ENCODE measurements around the gene BIN2. TPM values are rescaled to one million over a fixed set of nuclear protein-coding genes. Genes with fewer than 3 reads are reported as not detected.

BIN2 gene
- total and polyA plus RNA-seq, 2 of the 4 experiments (the other 2 are of a cell fraction), result not detected

GRCh38 chr12:51320695-51321320 is 3.2 kb downstream of the BIN2 start:
- POLR2A ChIA-PET (ENCODE audit: unreplicated experiment), result interaction anchor here (0.6 kb wide), 2 partner anchors 12 to 493 kb away, joined by 4 to 8 read pairs; no protein-coding TSS in a partner anchor
- dilution Hi-C loops (cut with HindIII; ENCODE audit: low sequenced_read_pairs, unreplicated experiment), result no loop called here
- peak; percentile 26 for DNase-seq

More at GRCh38 chr12:51320695-51321320, 3.2 kb downstream of the BIN2 start:
- Histone ChIP-seq H4K91ac (ENCODE audit: insufficient read depth, low read depth, low read length) (no peak overlapping the region), H3K27me3 (ENCODE audit: control insufficient read depth, insufficient read depth, low read length) (no peaks in the 10 kb centered on the region), H3K56ac (ENCODE audit: extremely low read depth, insufficient read depth, low read length) (no peak overlapping the region), H3K14ac (replicated peaks; ENCODE audit: low read depth, low read length) (peak overlapping the region; percentile 2; the same call in 1 of the 2 replicates), H3K4me1 (ENCODE audit: control insufficient read depth, insufficient read depth, low read length) (peaks cover 3% of the 10 kb centered on the region), H3K4ac (ENCODE audit: low read depth, low read length) (0 out of 2 replicates have a peak overlapping the region, but pooled peaks have one; percentile 39), H2BK5ac (ENCODE audit: low read depth, low read length, poor library complexity, severe bottlenecking) (no peak overlapping the region), H3K9me1 (ENCODE audit: insufficient read depth, low read length) (no peaks in the 10 kb centered on the region), H2BK15ac (ENCODE audit: low read depth, low read length) (no peak overlapping the region), H2AFZ (replicated peaks; ENCODE audit: low read length, poor library complexity) (peak overlapping the region; percentile 77), H3K18ac (ENCODE audit: low read depth, low read length) (no peak overlapping the region), H4K8ac (ENCODE audit: low read depth in 2 of 2, low read length in 2 of 2) (0 out of 4 replicates have a peak overlapping the region, but pooled peaks of 1 of the 2 experiments have one; percentile 8), H3K9ac (ENCODE audit: low read depth, low read length) (no peak overlapping the region), H4K5ac (ENCODE audit: low read depth, low read length) (peak overlapping the region; percentile 54; the same call in 1 of the 2 replicates), H2AK9ac (replicated peaks; ENCODE audit: low read depth, low read length, poor library complexity) (no peak overlapping the region), H3K9me3 (ENCODE audit: control insufficient read depth, insufficient read depth, low read length) (no peaks in the 10 kb centered on the region), H3K79me1 (ENCODE audit: low read depth in 1 of 2, low read length in 2 of 2) (no peaks in the 10 kb centered on the region), H3K4me2 (ENCODE audit: low read depth, low read length) (no peak overlapping the region), H3K23ac (ENCODE audit: low read depth, low read length) (peak overlapping the region; percentile 16; the same call in 1 of the 2 replicates), H3K36me3 (ENCODE audit: control insufficient read depth, insufficient read depth, low read length) (no peaks in the 10 kb centered on the region), H3K27ac (ENCODE audit: insufficient read depth, low read length) (no peak overlapping the region), H2AK5ac (ENCODE audit: low read depth, low read length) (no peak overlapping the region), H2BK120ac (ENCODE audit: low read depth, low read length) (no peak overlapping the region), H4K20me1 (ENCODE audit: insufficient read depth, low read length) (no peaks in the 10 kb centered on the region), H2BK20ac (ENCODE audit: low read depth, low read length) (no peak overlapping the region), H3K4me3 (ENCODE audit: insufficient read depth, low read depth, low read length) (no peak overlapping the region)
- TF ChIP-seq ELK1 (IDR thresholded peaks at IDR 0.05; ENCODE audit: borderline replicate concordance, low read depth, low read length), result no peak
- no peak for TF ChIP-seq FOS (IDR thresholded peaks at IDR 0.05; ENCODE audit: low read depth, low read length)
- no peak for TF ChIP-seq SMC3 (IDR thresholded peaks at IDR 0.05; ENCODE audit: low read depth, low read length)
- TF ChIP-seq RFX5 (IDR thresholded peaks at IDR 0.05; ENCODE audit: low read depth, low read length), result no peak
- no peak for TF ChIP-seq NFE2L2 (IDR thresholded peaks at IDR 0.05; ENCODE audit: low read depth, low read length)
- TF ChIP-seq CEBPB (IDR thresholded peaks at IDR 0.05; ENCODE audit: low read depth, low read length), result no peak
- no peak for TF ChIP-seq MAFK (IDR thresholded peaks at IDR 0.05; ENCODE audit: low read depth, low read length)
- no peak for TF ChIP-seq CHD1 (IDR thresholded peaks at IDR 0.05; ENCODE audit: low read depth, low read length)
- no peak for TF ChIP-seq USF2 (IDR thresholded peaks at IDR 0.05; ENCODE audit: low read depth, low read length)
- TF ChIP-seq RAD21 (IDR thresholded peaks at IDR 0.05; ENCODE audit: low read length), result no peak
- no peak for TF ChIP-seq MAZ (IDR thresholded peaks at IDR 0.05; ENCODE audit: borderline replicate concordance, low read depth, low read length)
- no peak for TF ChIP-seq MXI1 (IDR thresholded peaks at IDR 0.05; ENCODE audit: borderline replicate concordance, low read depth, low read length)
- TF ChIP-seq CTCF (conservative IDR thresholded peaks at IDR 0.05; ENCODE audit: low read depth, low read length), result no peak
- no peak for TF ChIP-seq POLR2A (IDR thresholded peaks at IDR 0.05; ENCODE audit: low read depth, low read length)
- intact Hi-C loops (cut with micrococcal nuclease), result no loop called here
- ATAC-seq (ENCODE audit: low read depth), result 0 out of 2 replicates have a peak, but pooled peaks have one; percentile 17
- WGBS, 2 experiments (ENCODE audit: extremely low coverage in 2 of 2, insufficient read length in 1 of 2), result no CpG with 5 or more reads among the region's 3 CpGs
- BruUV-seq (replicated peaks), result no TSS peak
- CTCF ChIA-PET, result interaction anchor here (0.9 to 3.5 kb wide), 2 partner anchors 21 to 44 kb away, joined by 8 to 16 read pairs; no protein-coding TSS in a partner anchor
- in situ Hi-C loops (cut with MboI; ENCODE audit: low sequenced_read_pairs), result no loop called here

Data from IMR-90 (cell line).